DND-41 (cell line): ENCODE results near the gene HTT.

Experiments
- ATAC-seq: fragments of 200-7000 bp; cut with Tn5 transposase; 3 replicates; pipeline ENCODE4 v1.9.1; 2021; ENCODE audit warnings: low read depth; ENCODE audit not compliant: insufficient read depth
- DNase-seq: peaks from one replicate; pipeline ENCODE4 v3.0.0-alpha.2; 2020
- H2AFZ ChIP-seq: 2 replicates; pipeline ENCODE4 v1.6.0; 2012; ENCODE audit warnings: low read depth, low read length
- H3K27ac ChIP-seq: 2 replicates; pipeline ENCODE4 v1.5.1; 2012; ENCODE audit warnings: low read length, inconsistent platforms
- H3K27me3 ChIP-seq: fragments of 200-600 bp; sonication (generic); 2 replicates; pipeline ENCODE4 v1.6.0; 2012; ENCODE audit warnings: low read length, mild to moderate bottlenecking, inconsistent platforms; ENCODE audit not compliant: insufficient read depth, poor library complexity
- H3K36me3 ChIP-seq: 2 replicates; pipeline ENCODE4 v1.5.1; 2012; ENCODE audit warnings: low read length, inconsistent platforms; ENCODE audit not compliant: insufficient read depth
- H3K4me1 ChIP-seq: 2 replicates; pipeline ENCODE4 v1.5.1; 2012; ENCODE audit warnings: mild to moderate bottlenecking, low read length; ENCODE audit not compliant: insufficient read depth
- H3K4me2 ChIP-seq: 2 replicates; pipeline ENCODE4 v1.6.0; 2012; ENCODE audit warnings: mild to moderate bottlenecking, moderate library complexity, low read length, inconsistent platforms; ENCODE audit not compliant: insufficient read depth
- H3K4me3 ChIP-seq, 2 experiments: fragments of 200-600 bp in 1 of 2; shearing (Covaris generic) in 1 of 2; 2 replicates each; pipeline ENCODE4 v1.5.1; 2012 to 2016; ENCODE audit warnings: inconsistent platforms in 2 of 2, low read length in 2 of 2, mild to moderate bottlenecking in 2 of 2, low read depth in 1 of 2, moderate library complexity in 1 of 2
- H3K79me2 ChIP-seq: 2 replicates; pipeline ENCODE4 v1.6.0; 2012; ENCODE audit warnings: low read length, inconsistent platforms; ENCODE audit not compliant: insufficient read depth
- H3K9ac ChIP-seq: 2 replicates; pipeline ENCODE4 v1.6.0; 2012; ENCODE audit warnings: low read depth, mild to moderate bottlenecking, inconsistent platforms, low read length, moderate library complexity
- H3K9me3 ChIP-seq: 2 replicates; pipeline ENCODE4 v1.5.1; 2012; ENCODE audit warnings: low read length, moderate library complexity, mild to moderate bottlenecking, inconsistent platforms; ENCODE audit not compliant: insufficient read depth, severe bottlenecking
- H4K20me1 ChIP-seq: 2 replicates; pipeline ENCODE4 v1.6.0; 2012; ENCODE audit warnings: low read length; ENCODE audit not compliant: insufficient read depth
- EZH2 ChIP-seq: IDR thresholded peaks from 3 replicates; pipeline ENCODE4 v1.6.1; 2012; ENCODE audit warnings: borderline replicate concordance, low read depth, mild to moderate bottlenecking, moderate library complexity, low read length, inconsistent platforms; ENCODE audit not compliant: severe bottlenecking
- TF ChIP-seq, protein P1 (sequence below): IDR thresholded peaks from 2 replicates; pipeline ENCODE4 v1.5.1; 2012; ENCODE audit warnings: borderline replicate concordance, low read length, moderate library complexity, mild to moderate bottlenecking; ENCODE audit not compliant: poor library complexity, severe bottlenecking; ENCODE audit errors: extremely low read depth

HTT gene

GRCh38 chr4:3237266-3237665 is 162.8 kb downstream of the HTT start:
- no peak overlapping the region for H2AFZ ChIP-seq
- ATAC-seq (no peak), DNase-seq (no peak)
- H3K27me3 ChIP-seq: no peaks in the 10 kb centered on the region
- H4K20me1 ChIP-seq: peaks cover 6% of the 10 kb centered on the region
- H3K9me3 ChIP-seq: no peaks in the 10 kb centered on the region
- no peak overlapping the region for H3K9ac ChIP-seq
- peaks cover 81% of the 10 kb centered on the region for H3K36me3 ChIP-seq
- H3K79me2 ChIP-seq: no peaks in the 10 kb centered on the region
- no peak overlapping the region for H3K4me2 ChIP-seq
- H3K4me3 ChIP-seq: no peak overlapping the region
- TF ChIP-seq, protein P1, sequence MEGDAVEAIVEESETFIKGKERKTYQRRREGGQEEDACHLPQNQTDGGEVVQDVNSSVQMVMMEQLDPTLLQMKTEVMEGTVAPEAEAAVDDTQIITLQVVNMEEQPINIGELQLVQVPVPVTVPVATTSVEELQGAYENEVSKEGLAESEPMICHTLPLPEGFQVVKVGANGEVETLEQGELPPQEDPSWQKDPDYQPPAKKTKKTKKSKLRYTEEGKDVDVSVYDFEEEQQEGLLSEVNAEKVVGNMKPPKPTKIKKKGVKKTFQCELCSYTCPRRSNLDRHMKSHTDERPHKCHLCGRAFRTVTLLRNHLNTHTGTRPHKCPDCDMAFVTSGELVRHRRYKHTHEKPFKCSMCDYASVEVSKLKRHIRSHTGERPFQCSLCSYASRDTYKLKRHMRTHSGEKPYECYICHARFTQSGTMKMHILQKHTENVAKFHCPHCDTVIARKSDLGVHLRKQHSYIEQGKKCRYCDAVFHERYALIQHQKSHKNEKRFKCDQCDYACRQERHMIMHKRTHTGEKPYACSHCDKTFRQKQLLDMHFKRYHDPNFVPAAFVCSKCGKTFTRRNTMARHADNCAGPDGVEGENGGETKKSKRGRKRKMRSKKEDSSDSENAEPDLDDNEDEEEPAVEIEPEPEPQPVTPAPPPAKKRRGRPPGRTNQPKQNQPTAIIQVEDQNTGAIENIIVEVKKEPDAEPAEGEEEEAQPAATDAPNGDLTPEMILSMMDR: no peak
- TF ChIP-seq EZH2: no peak
- H3K27ac ChIP-seq: no peak overlapping the region
- H3K4me1 ChIP-seq: no peaks in the 10 kb centered on the region

DNA sequence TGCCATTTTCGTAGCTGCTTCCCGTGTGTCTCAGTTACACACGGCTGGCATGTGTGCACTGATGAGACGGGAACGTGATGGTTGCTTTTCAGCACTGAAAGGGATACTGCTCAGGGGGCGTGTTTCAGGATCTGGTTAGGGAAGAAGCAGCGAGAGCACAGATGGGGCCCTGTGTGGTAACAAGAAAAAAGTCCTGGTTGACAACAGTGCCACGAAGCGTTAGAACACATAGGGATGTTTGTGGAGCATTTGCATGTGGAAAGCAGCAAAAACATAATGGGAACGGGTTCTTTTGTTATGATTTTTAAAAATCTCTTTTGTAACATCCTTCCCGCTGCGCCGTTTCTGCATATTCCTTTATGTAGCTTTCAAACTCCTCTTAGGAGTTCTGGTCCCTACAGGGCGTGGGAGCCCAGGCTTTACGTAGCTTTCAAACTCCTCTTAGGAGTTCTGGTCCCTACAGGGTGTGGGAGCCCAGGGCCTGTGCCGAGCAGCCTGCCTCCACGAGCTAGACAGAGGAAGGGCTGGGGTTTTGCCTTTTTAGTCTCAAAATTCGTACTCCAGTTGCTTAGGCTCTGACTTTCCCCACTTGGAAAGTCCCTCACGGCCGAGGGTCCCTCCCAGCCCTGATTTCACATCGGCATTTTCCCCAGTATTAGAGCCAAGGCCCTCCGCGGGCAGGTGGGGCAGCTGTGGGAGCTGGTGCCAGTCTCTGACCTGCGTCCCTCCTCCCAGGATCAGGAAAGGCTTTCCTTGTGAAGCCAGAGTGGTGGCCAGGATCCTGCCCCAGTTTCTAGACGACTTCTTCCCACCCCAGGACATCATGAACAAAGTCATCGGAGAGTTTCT is 163.5 kb downstream of the HTT start:
- H3K79me2 ChIP-seq: no peaks in the 10 kb centered on the region
- H4K20me1 ChIP-seq: peaks cover 6% of the 10 kb centered on the region
- H2AFZ ChIP-seq: no peak overlapping the region
- H3K4me3 ChIP-seq: no peak overlapping the region
- no peak for ATAC-seq
- H3K4me2 ChIP-seq: no peak overlapping the region
- H3K9ac ChIP-seq: no peak overlapping the region
- no peak for DNase-seq
- no peak overlapping the region for H3K27ac ChIP-seq
- TF ChIP-seq, protein P1: no peak
- H3K9me3 ChIP-seq: no peaks in the 10 kb centered on the region
- no peaks in the 10 kb centered on the region for H3K4me1 ChIP-seq
- no peaks in the 10 kb centered on the region for H3K27me3 ChIP-seq
- peaks cover 75% of the 10 kb centered on the region for H3K36me3 ChIP-seq

DNA sequence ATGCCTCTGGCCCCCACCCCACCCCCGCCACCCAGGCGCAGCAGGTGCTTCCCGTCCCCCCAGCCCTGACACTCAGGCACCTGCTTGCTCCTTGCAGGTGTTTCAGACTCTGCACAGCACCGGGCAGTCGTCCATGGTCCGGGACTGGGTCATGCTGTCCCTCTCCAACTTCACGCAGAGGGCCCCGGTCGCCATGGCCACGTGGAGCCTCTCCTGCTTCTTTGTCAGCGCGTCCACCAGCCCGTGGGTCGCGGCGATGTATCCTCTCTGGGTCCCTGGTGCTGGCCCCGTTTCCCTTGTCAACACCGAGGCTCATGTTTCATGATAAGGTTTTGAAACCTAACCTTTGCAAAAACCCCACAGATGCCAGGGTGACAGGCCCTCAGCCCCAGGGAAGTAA is 164.2 kb downstream of the HTT start:
- Histone ChIP-seq H3K27ac (no peak overlapping the region), H3K27me3 (no peaks in the 10 kb centered on the region), H3K4me2 (no peak overlapping the region), H3K4me3 (no peak overlapping the region), H3K4me1 (no peaks in the 10 kb centered on the region), H3K79me2 (no peaks in the 10 kb centered on the region), H4K20me1 (peaks cover 6% of the 10 kb centered on the region; the same call in 1 of the 2 replicates), H3K9me3 (no peaks in the 10 kb centered on the region), H3K36me3 (peaks cover 67% of the 10 kb centered on the region), H2AFZ (no peak overlapping the region), H3K9ac (no peak overlapping the region)
- TF ChIP-seq EZH2: no peak
- TF ChIP-seq, protein P1: no peak
- DNase-seq (no peak), ATAC-seq (no peak)

- no peak for TF ChIP-seq EZH2
- TF ChIP-seq, protein P1: no peak
- H3K4me3 ChIP-seq: no peak overlapping the region
- no peaks in the 10 kb centered on the region for H3K27me3 ChIP-seq
- no peak overlapping the region for H3K9ac ChIP-seq
- DNase-seq (no peak), ATAC-seq (no peak)
- H3K9me3 ChIP-seq: no peaks in the 10 kb centered on the region
- H3K79me2 ChIP-seq: no peaks in the 10 kb centered on the region
- H3K27ac ChIP-seq: no peak overlapping the region
- peaks cover 62% of the 10 kb centered on the region for H3K36me3 ChIP-seq
- no peak overlapping the region for H2AFZ ChIP-seq
- H3K4me2 ChIP-seq: no peak overlapping the region
- H3K4me1 ChIP-seq: no peaks in the 10 kb centered on the region
- H4K20me1 ChIP-seq: peaks cover 9% of the 10 kb centered on the region; the same call in 1 of the 2 replicates
Observed at GRCh38 chr4:3239303-3239702, 164.8 kb downstream of the HTT start.
